Measurements from ENCODE around the gene HBD. TPM values are rescaled to one million over a fixed set of nuclear protein-coding genes. Genes with fewer than 3 reads are reported as not detected.

Gene HBD
- total and polyA plus RNA-seq, 12 donors = 0.41 to 5.3 (median 0.73) TPM; not detected in 8

GRCh38 chr11:5247472-5248192 lies 13.3 kb upstream of the HBD start:
- Histone ChIP-seq H3K27ac (no peak overlapping the region), H3K4me3 (no peak overlapping the region), H3K4me1 (no peaks in the 10 kb centered on the region), H3K9me3 (no peaks in the 10 kb centered on the region), H3K27me3 (peaks cover 0 to 12% (median 0%) of the 10 kb centered on the region in 7 donors), H3K36me3 (no peaks in the 10 kb centered on the region)
- 69 to 77% methylated on average over 3 of the region's 3 CpGs for WGBS, 2 donors
- DNase-seq (no peak), ATAC-seq (no peak)
- TF ChIP-seq, protein P1, sequence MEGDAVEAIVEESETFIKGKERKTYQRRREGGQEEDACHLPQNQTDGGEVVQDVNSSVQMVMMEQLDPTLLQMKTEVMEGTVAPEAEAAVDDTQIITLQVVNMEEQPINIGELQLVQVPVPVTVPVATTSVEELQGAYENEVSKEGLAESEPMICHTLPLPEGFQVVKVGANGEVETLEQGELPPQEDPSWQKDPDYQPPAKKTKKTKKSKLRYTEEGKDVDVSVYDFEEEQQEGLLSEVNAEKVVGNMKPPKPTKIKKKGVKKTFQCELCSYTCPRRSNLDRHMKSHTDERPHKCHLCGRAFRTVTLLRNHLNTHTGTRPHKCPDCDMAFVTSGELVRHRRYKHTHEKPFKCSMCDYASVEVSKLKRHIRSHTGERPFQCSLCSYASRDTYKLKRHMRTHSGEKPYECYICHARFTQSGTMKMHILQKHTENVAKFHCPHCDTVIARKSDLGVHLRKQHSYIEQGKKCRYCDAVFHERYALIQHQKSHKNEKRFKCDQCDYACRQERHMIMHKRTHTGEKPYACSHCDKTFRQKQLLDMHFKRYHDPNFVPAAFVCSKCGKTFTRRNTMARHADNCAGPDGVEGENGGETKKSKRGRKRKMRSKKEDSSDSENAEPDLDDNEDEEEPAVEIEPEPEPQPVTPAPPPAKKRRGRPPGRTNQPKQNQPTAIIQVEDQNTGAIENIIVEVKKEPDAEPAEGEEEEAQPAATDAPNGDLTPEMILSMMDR (IDR thresholded peaks at IDR 0.05) = no peak
- intact Hi-C loops (cut with DNase I) = no loop called here

DNA sequence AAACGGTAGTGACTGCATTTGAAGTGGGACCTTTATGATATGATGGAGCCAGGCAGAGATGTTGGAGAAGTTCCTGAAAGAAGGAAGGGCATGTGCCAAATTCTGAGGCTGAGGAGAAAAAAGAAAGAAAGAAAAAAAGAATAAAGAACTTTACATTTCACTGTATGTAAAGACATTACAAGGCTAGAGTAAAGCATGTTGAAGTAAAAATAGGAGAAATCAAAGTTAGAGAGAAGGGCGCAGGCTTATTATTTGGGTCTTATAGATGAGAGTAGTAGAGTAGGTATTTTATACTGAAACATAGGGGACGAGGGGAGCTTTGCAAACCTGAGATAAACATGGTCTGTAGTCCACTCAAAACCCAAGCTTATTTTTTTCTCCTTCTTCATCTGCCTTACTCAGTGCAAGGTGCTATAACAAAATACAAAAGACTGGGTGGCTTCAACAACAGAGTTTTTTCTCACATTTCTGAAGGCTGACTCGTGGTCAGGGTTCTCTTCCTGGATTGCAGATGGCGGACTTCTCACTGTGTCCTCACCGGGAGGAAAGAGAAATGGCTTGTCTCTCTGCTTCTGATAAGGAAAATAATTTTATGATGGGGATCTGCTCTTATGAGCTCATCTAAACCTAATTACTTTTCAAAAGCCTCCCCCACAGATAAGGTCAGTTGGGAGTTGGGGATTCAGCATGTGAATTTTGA lies 12.6 kb upstream of the HBD start:
- DNase-seq (no peak), ATAC-seq (no peak)
- H3K4me1 ChIP-seq = no peaks in the 10 kb centered on the region
- no peak overlapping the region for H3K27ac ChIP-seq
- TF ChIP-seq, protein P1 (IDR thresholded peaks at IDR 0.05) = no peak
- intact Hi-C loops (cut with DNase I) = no loop called here
- no peaks in the 10 kb centered on the region for H3K9me3 ChIP-seq
- H3K27me3 ChIP-seq = peaks cover 0 to 8% (median 0%) of the 10 kb centered on the region in 7 donors
- H3K36me3 ChIP-seq = no peaks in the 10 kb centered on the region
- 65 to 69% methylated on average over 6 of the region's 6 CpGs for WGBS, 2 donors
- H3K4me3 ChIP-seq = no peak overlapping the region

DNA sequence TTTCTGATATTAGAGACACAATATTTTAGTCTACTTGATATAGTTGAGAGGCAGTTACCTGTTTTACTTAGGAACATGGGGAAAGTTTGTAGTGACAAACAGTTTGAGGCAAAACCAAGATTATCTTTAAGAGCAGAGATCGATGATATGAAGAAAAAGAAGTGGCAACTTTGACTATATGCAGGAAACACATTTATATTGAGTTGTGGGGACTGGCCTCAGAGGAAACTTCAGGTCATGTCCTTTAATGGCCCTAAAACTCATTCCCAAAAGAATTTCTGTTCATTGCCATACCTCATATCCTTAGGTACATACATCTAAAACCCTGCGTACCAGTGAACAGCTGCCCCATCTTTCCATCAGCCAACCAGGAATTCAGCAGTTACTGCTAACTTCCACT lies 10.9 kb upstream of the HBD start:
- intact Hi-C loops (cut with DNase I) = no loop called here
- H3K27me3 ChIP-seq = peaks cover 0 to 8% (median 0%) of the 10 kb centered on the region in 7 donors
- 74 to 83% methylated on average over 2 of the region's 2 CpGs for WGBS, 2 donors

DNA sequence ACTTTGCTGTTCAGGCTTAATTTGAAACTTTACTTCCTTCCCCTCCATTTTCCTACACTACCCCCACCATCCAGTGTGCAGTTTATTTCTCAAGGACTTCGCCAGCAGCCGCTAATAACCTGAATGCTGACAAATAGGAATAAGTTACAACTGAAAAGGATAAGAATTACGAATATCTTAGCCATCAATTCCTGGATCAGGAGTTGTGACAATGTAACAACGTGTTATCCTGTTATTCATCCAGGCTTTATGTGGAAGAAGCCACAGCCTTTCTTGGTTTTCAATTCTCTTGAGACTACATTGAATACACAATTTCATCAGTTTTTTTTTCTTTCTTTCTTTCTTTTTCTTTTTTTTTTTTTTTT lies 9.5 kb upstream of the HBD start:
- no peak for ATAC-seq

More for the DNA sequence above, 10.9 kb upstream of the HBD start:
- H3K36me3 ChIP-seq = no peaks in the 10 kb centered on the region
- H3K4me1 ChIP-seq = no peaks in the 10 kb centered on the region
- DNase-seq = no peak
- H3K27ac ChIP-seq = no peak overlapping the region
- no peaks in the 10 kb centered on the region for H3K9me3 ChIP-seq
- TF ChIP-seq, protein P1 (IDR thresholded peaks at IDR 0.05) = no peak
- H3K4me3 ChIP-seq = no peak overlapping the region
- no peak for ATAC-seq

More for the DNA sequence above, 9.5 kb upstream of the HBD start:
- WGBS, 2 donors = 83 to 84% methylated on average over 4 of the region's 4 CpGs
- Histone ChIP-seq H3K4me3 (no peak overlapping the region), H3K9me3 (no peaks in the 10 kb centered on the region), H3K36me3 (no peaks in the 10 kb centered on the region), H3K27me3 (peaks cover 0 to 8% (median 0%) of the 10 kb centered on the region in 7 donors), H3K27ac (no peak overlapping the region), H3K4me1 (no peaks in the 10 kb centered on the region)
- TF ChIP-seq, protein P1 (IDR thresholded peaks at IDR 0.05) = no peak
- intact Hi-C loops (cut with DNase I) = no loop called here
- no peak for DNase-seq
